Dermis microvascular lymphatic vessel endothelial cell (primary cell): ENCODE data around the gene EPB41L4A. TPM values are rescaled to one million over a fixed set of nuclear protein-coding genes. Genes with fewer than 3 reads are reported as not detected.

Source experiments
- DNase-seq, 2 donors: peaks; one replicate each; pipeline versions ENCODE4 v3.0.0 to v3.0.0-alpha.2; 2010; ENCODE audit warnings: low read depth in 2 of 2
- total RNA-seq: library from RNA; depleted of rRNA; stranded (reverse); fragments of >200 nt; gene quantifications from 2 replicates; pipeline ENCODE4 v1.2.1, GENCODE V29; 2014

EPB41L4A gene
- total RNA-seq, 1 donor from 2014 or later: 17.8 TPM

- no peak for DNase-seq
Measured at GRCh38 chr5:112163435-112163834, 255.6 kb downstream of the EPB41L4A start.

- peak in 1 of 2 donors; percentile 6 for DNase-seq
Measured at GRCh38 chr5:112161392-112161748, 257.7 kb downstream of the EPB41L4A start.

GRCh38 chr5:112160652-112161391 is 258.3 kb downstream of the EPB41L4A start:
- peak; percentile 80 to 90 for DNase-seq

GRCh38 chr5:112159435-112159834 is 259.6 kb downstream of the EPB41L4A start:
- DNase-seq: no peak

- DNase-seq: no peak
Measured at GRCh38 chr5:112156211-112156610, 262.9 kb downstream of the EPB41L4A start.

GRCh38 chr5:112154940-112155686 is 264.0 kb downstream of the EPB41L4A start:
- DNase-seq: no peak

GRCh38 chr5:112149727-112150126 is 269.4 kb downstream of the EPB41L4A start:
- DNase-seq: no peak

GRCh38 chr5:112146323-112147226 is 272.5 kb downstream of the EPB41L4A start:
- peak; percentile 67 to 77 for DNase-seq

GRCh38 chr5:112143690-112144089 is 275.4 kb downstream of the EPB41L4A start:
- peak in 1 of 2 donors; percentile 84 for DNase-seq

GRCh38 chr5:112142769-112143270 is 276.3 kb downstream of the EPB41L4A start:
- DNase-seq: peak in 1 of 2 donors; percentile 83

- DNase-seq: no peak
Measured at GRCh38 chr5:112141582-112141981, 277.5 kb downstream of the EPB41L4A start.

- no peak for DNase-seq
Measured at GRCh38 chr5:112138526-112138925, 280.6 kb downstream of the EPB41L4A start.

- no peak for DNase-seq
Measured at GRCh38 chr5:112136773-112137172, 282.3 kb downstream of the EPB41L4A start.

GRCh38 chr5:112127861-112128260 is 291.2 kb downstream of the EPB41L4A start:
- DNase-seq: no peak

- no peak for DNase-seq
Measured at GRCh38 chr5:112126982-112127381, 292.1 kb downstream of the EPB41L4A start.

- no peak for DNase-seq
Measured at GRCh38 chr5:112125903-112126302, 293.2 kb downstream of the EPB41L4A start.

GRCh38 chr5:112124788-112125187 is 294.3 kb downstream of the EPB41L4A start:
- DNase-seq: no peak

GRCh38 chr5:112123086-112123485 is 296.0 kb downstream of the EPB41L4A start:
- DNase-seq: no peak

- no peak for DNase-seq
Measured at GRCh38 chr5:112122353-112122752, 296.7 kb downstream of the EPB41L4A start.

- no peak for DNase-seq
Measured at GRCh38 chr5:112121258-112121657, 297.8 kb downstream of the EPB41L4A start.

- no peak for DNase-seq
Measured at GRCh38 chr5:112119969-112120368, 299.1 kb downstream of the EPB41L4A start.

- no peak for DNase-seq
Measured at GRCh38 chr5:112119508-112119907, 299.6 kb downstream of the EPB41L4A start.
